ENCODE data around the gene PLIN5. TPM values are rescaled to one million over a fixed set of nuclear protein-coding genes. Genes with fewer than 3 reads are reported as not detected.

Gene PLIN5
- total RNA-seq, 1 donor from 2014 or later: 2.1 TPM

DNA sequence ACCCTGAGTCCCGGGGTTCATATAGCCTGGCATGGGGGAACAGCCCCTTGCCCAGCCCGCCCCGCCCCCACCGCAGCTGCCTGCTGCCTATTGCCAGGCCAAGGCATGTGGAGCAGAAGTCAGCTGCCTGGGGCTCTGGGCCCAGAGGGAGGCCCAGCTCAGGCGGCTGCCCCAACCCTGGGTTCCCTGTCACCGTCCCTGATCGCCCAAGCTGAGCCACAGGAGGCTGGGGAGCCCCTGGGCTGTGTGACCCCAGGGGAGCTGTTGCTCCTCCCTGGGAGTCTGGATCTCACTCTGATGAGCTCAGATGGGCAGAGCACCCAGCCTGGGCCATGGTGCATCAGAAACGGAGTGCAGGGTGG, 18.1 kb downstream of the PLIN5 start:
- H3K27ac ChIP-seq (ENCODE audit: low read depth, low read length): peak overlapping the region; percentile 99

DNA sequence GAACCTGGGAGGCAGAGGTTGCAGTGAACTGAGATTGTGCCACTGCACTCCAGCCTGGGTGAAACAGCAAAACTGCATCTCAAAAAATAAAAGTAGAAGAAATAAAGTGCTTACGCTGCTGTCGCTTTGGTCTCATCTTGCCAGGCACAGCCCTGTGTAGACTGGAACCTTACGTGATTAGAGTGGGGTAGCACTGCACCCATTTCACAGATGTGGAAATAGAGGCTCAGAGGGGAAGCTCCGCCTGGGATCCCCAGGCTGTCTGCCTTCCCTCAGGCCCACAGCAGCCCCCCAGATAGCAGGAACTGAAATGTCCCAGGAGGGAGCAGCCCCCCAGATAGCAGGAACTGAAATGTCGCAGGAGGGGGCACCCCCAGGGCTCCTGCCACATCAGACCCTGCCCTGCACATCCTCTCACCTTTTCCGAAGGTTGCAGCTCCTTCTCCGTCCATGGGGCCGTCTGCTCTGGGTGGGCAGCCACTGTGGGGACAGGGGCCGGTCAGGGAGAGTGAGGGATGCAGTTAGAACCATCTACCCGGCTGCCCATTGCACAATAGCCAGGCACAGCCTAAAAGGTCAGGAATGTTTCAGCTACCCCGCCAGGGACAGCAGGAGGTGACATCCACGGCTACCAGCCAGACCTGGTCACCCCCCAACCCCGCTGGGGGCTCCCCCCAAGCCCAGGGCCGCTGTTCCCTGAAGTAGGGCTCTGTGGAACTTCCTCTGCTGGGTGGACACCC, 18.7 kb downstream of the PLIN5 start:
- peak overlapping the region; percentile 99 for H3K27ac ChIP-seq (ENCODE audit: low read depth, low read length)
- peak overlapping the region; percentile 93 to 98 (median 98) for H3K9ac ChIP-seq (ENCODE audit: low read depth in 1 of 3, low read length in 3 of 3)
- peak overlapping the region; percentile 64 to 90 (median 90) for H3K4me3 ChIP-seq (ENCODE audit: low read length in 3 of 3)
- no peaks in the 10 kb centered on the region for H3K9me3 ChIP-seq (ENCODE audit: control insufficient read depth in 3 of 3, low read length in 3 of 3)
- peaks cover 15 to 38% (median 20%) of the 10 kb centered on the region in 3 donors for H3K36me3 ChIP-seq (ENCODE audit: control insufficient read depth in 3 of 3, insufficient read depth in 3 of 3, low read length in 3 of 3)
- H3K27me3 ChIP-seq (ENCODE audit: control insufficient read depth in 3 of 3, insufficient read depth in 3 of 3, low read length in 3 of 3): peaks cover 0 to 2% (median 0%) of the 10 kb centered on the region in 3 donors
- peaks cover 40 to 73% (median 57%) of the 10 kb centered on the region in 3 donors for H3K4me1 ChIP-seq (ENCODE audit: control insufficient read depth in 3 of 3, insufficient read depth in 3 of 3, low read length in 3 of 3)

More for the DNA sequence above, 18.1 kb downstream of the PLIN5 start:
- H3K36me3 ChIP-seq (ENCODE audit: control insufficient read depth in 3 of 3, insufficient read depth in 3 of 3, low read length in 3 of 3): peaks cover 14 to 38% (median 24%) of the 10 kb centered on the region in 3 donors
- H3K4me1 ChIP-seq (ENCODE audit: control insufficient read depth in 3 of 3, insufficient read depth in 3 of 3, low read length in 3 of 3): peaks cover 35 to 67% (median 52%) of the 10 kb centered on the region in 3 donors
- H3K9me3 ChIP-seq (ENCODE audit: control insufficient read depth in 3 of 3, low read length in 3 of 3): no peaks in the 10 kb centered on the region
- H3K27me3 ChIP-seq (ENCODE audit: control insufficient read depth in 3 of 3, insufficient read depth in 3 of 3, low read length in 3 of 3): peaks cover 0 to 2% (median 0%) of the 10 kb centered on the region in 3 donors
- H3K9ac ChIP-seq (ENCODE audit: low read depth in 1 of 3, low read length in 3 of 3): peak overlapping the region; percentile 93 to 98 (median 98)
- peak overlapping the region; percentile 87 to 90 (median 90) for H3K4me3 ChIP-seq (ENCODE audit: low read length in 3 of 3)

DNA sequence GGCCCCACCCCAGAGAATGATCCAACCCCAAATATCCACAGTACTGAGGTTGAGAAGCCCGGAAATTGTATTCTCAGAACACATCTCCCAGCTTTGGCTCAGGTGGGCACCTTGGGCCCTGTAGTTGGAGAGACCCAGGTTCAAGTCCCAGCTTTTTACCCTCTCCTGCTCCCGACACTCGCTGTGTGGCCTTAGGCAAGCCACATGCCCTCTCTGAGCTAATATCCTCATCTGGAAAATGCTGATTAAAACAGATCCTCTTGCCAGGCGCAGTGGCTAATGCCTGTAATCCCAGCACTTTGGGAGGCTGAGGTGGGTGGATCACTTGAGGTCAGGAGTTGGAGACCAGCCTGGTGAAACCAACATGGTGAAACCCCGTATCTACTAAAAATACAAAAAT, 19.3 kb downstream of the PLIN5 start:
- Histone ChIP-seq H3K27ac (ENCODE audit: low read depth, low read length) (peak overlapping the region; percentile 99), H3K4me1 (ENCODE audit: control insufficient read depth in 3 of 3, insufficient read depth in 3 of 3, low read length in 3 of 3) (peaks cover 43 to 79% (median 64%) of the 10 kb centered on the region in 3 donors), H3K9me3 (ENCODE audit: control insufficient read depth in 3 of 3, low read length in 3 of 3) (no peaks in the 10 kb centered on the region)

DNA sequence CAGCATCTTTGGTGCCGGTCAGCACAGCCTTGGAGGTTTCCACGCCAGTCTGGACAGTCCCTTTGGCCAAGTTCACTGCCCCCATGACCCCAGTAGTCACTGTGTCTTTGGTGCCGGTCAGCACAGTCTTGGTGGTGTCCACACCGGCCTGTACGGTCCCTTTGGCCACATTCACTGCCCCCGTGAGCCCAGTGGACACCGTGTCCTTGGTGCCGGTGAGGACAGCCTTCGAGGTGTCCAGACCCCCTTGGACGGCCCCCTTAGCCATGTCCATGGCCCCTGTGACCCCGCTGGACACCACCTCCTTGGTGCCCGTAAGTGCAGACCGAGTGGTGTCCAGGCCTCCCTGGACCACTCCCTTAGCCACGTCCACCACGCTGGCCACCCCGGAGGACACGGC, 21.8 kb downstream of the PLIN5 start:
- H3K4me3 ChIP-seq (ENCODE audit: low read length in 3 of 3): no peak overlapping the region
- H3K9ac ChIP-seq (ENCODE audit: low read depth in 1 of 3, low read length in 3 of 3): peak overlapping the region in 1 of 3 donors; percentile 64
- peaks cover 20 to 43% (median 21%) of the 10 kb centered on the region in 3 donors for H3K36me3 ChIP-seq (ENCODE audit: control insufficient read depth in 3 of 3, insufficient read depth in 3 of 3, low read length in 3 of 3)
- peaks cover 0 to 2% (median 0%) of the 10 kb centered on the region in 3 donors for H3K27me3 ChIP-seq (ENCODE audit: control insufficient read depth in 3 of 3, insufficient read depth in 3 of 3, low read length in 3 of 3)
- peaks cover 34 to 72% (median 60%) of the 10 kb centered on the region in 3 donors for H3K4me1 ChIP-seq (ENCODE audit: control insufficient read depth in 3 of 3, insufficient read depth in 3 of 3, low read length in 3 of 3)
- H3K27ac ChIP-seq (ENCODE audit: low read depth, low read length): peak overlapping the region; percentile 23
- H3K9me3 ChIP-seq (ENCODE audit: control insufficient read depth in 3 of 3, low read length in 3 of 3): no peaks in the 10 kb centered on the region

More for the DNA sequence above, 19.3 kb downstream of the PLIN5 start:
- H3K36me3 ChIP-seq (ENCODE audit: control insufficient read depth in 3 of 3, insufficient read depth in 3 of 3, low read length in 3 of 3): peaks cover 15 to 39% (median 20%) of the 10 kb centered on the region in 3 donors
- H3K4me3 ChIP-seq (ENCODE audit: low read length in 3 of 3): no peak overlapping the region
- peaks cover 0 to 2% (median 0%) of the 10 kb centered on the region in 3 donors for H3K27me3 ChIP-seq (ENCODE audit: control insufficient read depth in 3 of 3, insufficient read depth in 3 of 3, low read length in 3 of 3)
- H3K9ac ChIP-seq (ENCODE audit: low read depth in 1 of 3, low read length in 3 of 3): peak overlapping the region in 1 of 3 donors; percentile 98

DNA sequence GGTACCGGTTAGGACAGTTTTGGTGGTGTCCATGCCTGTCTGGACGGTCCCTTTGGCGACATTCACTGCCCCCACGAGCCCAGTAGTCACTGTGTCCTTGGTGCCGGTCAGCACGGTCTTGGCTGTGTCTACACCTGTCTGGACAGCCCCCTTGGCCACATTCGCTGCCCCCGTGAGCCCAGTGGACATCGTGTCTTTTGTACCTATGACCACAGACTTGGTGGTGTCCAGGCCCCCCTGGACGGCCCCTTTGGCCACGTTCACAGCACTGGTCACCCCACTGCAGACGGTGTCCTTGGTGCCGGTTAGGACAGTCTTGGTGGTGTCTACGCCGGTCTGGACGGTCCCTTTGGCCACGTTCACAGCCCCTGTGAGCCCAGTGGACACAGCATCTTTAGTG, 23.0 kb downstream of the PLIN5 start:
- peak overlapping the region in 2 of 3 donors; percentile 52 to 65 for H3K4me3 ChIP-seq (ENCODE audit: low read length in 3 of 3)

DNA sequence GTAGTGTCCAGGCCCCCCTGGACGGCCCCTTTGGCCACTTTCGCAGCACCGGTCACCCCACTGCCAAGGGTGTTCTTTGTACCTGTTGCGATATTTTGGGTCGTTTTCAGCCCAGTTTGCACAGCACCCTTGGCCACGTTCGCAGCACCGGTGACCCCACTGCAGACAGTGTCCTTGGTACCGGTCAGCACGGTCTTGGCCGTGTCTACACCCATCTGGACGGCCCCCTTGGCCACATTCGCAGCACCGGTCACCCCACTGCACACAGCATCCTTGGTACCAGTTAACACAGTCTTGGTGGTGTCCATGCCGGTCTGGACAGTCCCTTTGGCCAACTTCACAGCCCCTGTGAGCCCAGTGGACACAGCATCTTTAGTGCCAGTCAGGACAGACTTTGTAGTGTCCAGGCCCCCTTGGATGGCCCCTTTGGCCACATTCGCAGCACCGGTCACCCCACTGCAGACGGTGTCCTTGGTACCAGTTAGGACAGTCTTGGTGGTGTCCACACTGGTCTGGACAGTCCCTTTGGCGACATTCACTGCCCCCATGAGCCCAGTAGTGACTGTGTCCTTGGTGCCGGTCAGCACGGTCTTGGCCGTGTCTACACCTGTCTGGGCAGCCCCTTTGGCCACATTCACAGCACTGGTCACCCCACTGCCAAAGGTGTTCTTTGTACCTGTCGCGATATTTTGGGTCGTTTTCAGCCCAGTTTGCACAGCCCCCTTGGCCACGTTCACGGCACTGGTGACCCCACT, 23.5 kb downstream of the PLIN5 start:
- H3K4me3 ChIP-seq (ENCODE audit: low read length in 3 of 3): peak overlapping the region in 2 of 3 donors; percentile 52 to 65
- H3K27ac ChIP-seq (ENCODE audit: low read depth, low read length): no peak overlapping the region

More for the DNA sequence above, 23.0 kb downstream of the PLIN5 start:
- Histone ChIP-seq H3K9me3 (ENCODE audit: control insufficient read depth in 3 of 3, low read length in 3 of 3) (no peaks in the 10 kb centered on the region), H3K27ac (ENCODE audit: low read depth, low read length) (peak overlapping the region; percentile 25), H3K27me3 (ENCODE audit: control insufficient read depth in 3 of 3, insufficient read depth in 3 of 3, low read length in 3 of 3) (no peaks in the 10 kb centered on the region), H3K36me3 (ENCODE audit: control insufficient read depth in 3 of 3, insufficient read depth in 3 of 3, low read length in 3 of 3) (peaks cover 27 to 51% (median 30%) of the 10 kb centered on the region in 3 donors), H3K4me1 (ENCODE audit: control insufficient read depth in 3 of 3, insufficient read depth in 3 of 3, low read length in 3 of 3) (peaks cover 39 to 72% (median 62%) of the 10 kb centered on the region in 3 donors), H3K9ac (ENCODE audit: low read depth in 1 of 3, low read length in 3 of 3) (peak overlapping the region in 2 of 3 donors; percentile 20 to 69)

DNA sequence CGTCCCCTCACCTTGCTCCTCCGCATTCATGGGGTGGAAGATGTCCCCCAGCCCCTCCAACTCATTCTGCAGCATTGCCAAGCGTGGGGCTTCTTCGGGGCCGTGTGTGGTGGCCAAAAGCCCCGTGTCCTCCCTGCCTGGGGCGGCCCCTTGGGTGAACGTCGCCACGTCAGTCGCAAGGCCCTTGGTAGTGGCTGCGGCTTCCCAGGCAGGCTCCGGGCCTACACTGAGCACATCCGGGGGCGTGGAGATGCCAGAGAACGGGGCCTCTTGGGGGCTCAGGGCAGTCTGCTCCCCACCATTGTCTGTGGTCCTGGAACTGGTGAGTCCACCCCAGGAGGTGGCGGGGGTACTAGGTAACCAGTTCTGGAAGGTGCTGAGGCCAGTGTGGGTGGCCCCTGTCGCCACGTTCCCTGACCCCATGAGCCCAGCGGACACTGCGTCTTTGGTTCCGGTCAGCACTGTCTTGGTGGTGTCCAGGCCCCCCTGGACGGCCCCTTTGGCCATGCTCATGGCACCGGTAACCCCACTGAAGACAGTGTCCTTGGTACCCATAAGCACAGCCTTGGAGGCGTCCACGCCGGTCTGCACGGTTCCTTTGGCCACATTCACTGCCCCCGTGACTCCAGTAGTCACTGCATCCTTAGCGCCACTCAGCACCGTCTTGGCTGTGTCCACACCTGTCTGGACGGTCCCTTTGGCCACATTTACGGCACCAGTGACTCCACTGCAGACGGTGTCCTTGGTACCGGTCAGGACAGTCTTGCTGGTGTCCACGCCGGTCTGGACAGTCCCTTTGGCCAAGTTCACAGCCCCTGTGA, 24.4 kb downstream of the PLIN5 start:
- Histone ChIP-seq H3K36me3 (ENCODE audit: control insufficient read depth in 3 of 3, insufficient read depth in 3 of 3, low read length in 3 of 3) (peaks cover 37 to 61% (median 41%) of the 10 kb centered on the region in 3 donors), H3K9ac (ENCODE audit: low read depth in 1 of 3, low read length in 3 of 3) (peak overlapping the region in 1 of 3 donors; percentile 69), H3K27ac (ENCODE audit: low read depth, low read length) (no peak overlapping the region), H3K9me3 (ENCODE audit: control insufficient read depth in 3 of 3, low read length in 3 of 3) (no peaks in the 10 kb centered on the region), H3K4me3 (ENCODE audit: low read length in 3 of 3) (peak overlapping the region in 2 of 3 donors; percentile 1 to 49), H3K27me3 (ENCODE audit: control insufficient read depth in 3 of 3, insufficient read depth in 3 of 3, low read length in 3 of 3) (no peaks in the 10 kb centered on the region), H3K4me1 (ENCODE audit: control insufficient read depth in 3 of 3, insufficient read depth in 3 of 3, low read length in 3 of 3) (peaks cover 34 to 73% (median 57%) of the 10 kb centered on the region in 3 donors)

More for the DNA sequence above, 23.5 kb downstream of the PLIN5 start:
- Histone ChIP-seq H3K36me3 (ENCODE audit: control insufficient read depth in 3 of 3, insufficient read depth in 3 of 3, low read length in 3 of 3) (peaks cover 33 to 57% (median 36%) of the 10 kb centered on the region in 3 donors), H3K4me1 (ENCODE audit: control insufficient read depth in 3 of 3, insufficient read depth in 3 of 3, low read length in 3 of 3) (peaks cover 42 to 74% (median 62%) of the 10 kb centered on the region in 3 donors), H3K27me3 (ENCODE audit: control insufficient read depth in 3 of 3, insufficient read depth in 3 of 3, low read length in 3 of 3) (no peaks in the 10 kb centered on the region), H3K9ac (ENCODE audit: low read depth in 1 of 3, low read length in 3 of 3) (peak overlapping the region in 2 of 3 donors; percentile 20 to 69), H3K9me3 (ENCODE audit: control insufficient read depth in 3 of 3, low read length in 3 of 3) (no peaks in the 10 kb centered on the region)

DNA sequence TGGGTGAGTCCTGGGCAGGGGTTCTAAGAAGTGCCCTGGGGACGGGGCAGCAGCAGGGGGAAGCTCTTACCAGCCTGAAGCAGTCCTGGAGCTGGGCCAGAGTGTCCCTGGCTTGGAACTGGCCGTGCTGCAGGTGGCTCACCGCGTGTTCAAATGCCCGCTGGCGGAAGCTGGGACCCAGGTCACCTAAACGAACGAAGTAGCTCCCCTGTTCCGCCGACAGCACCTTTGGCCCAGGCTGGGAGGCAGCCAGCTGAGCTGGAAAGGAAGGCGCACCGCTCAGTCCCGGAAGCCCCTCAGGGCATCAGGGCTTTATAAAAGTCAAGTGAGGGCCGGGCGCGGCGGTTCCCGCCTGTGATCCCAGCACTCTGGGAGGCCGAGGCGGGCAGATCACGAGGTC, 26.3 kb downstream of the PLIN5 start:
- H3K4me1 ChIP-seq (ENCODE audit: control insufficient read depth in 3 of 3, insufficient read depth in 3 of 3, low read length in 3 of 3): peaks cover 41 to 84% (median 68%) of the 10 kb centered on the region in 3 donors
- no peaks in the 10 kb centered on the region for H3K27me3 ChIP-seq (ENCODE audit: control insufficient read depth in 3 of 3, insufficient read depth in 3 of 3, low read length in 3 of 3)
- peak overlapping the region in 1 of 3 donors; percentile 8 for H3K9ac ChIP-seq (ENCODE audit: low read depth in 1 of 3, low read length in 3 of 3)
- no peak overlapping the region for H3K4me3 ChIP-seq (ENCODE audit: low read length in 3 of 3)
- peaks cover 44 to 64% (median 51%) of the 10 kb centered on the region in 3 donors for H3K36me3 ChIP-seq (ENCODE audit: control insufficient read depth in 3 of 3, insufficient read depth in 3 of 3, low read length in 3 of 3)
- H3K27ac ChIP-seq (ENCODE audit: low read depth, low read length): no peak overlapping the region
- H3K9me3 ChIP-seq (ENCODE audit: control insufficient read depth in 3 of 3, low read length in 3 of 3): no peaks in the 10 kb centered on the region

DNA sequence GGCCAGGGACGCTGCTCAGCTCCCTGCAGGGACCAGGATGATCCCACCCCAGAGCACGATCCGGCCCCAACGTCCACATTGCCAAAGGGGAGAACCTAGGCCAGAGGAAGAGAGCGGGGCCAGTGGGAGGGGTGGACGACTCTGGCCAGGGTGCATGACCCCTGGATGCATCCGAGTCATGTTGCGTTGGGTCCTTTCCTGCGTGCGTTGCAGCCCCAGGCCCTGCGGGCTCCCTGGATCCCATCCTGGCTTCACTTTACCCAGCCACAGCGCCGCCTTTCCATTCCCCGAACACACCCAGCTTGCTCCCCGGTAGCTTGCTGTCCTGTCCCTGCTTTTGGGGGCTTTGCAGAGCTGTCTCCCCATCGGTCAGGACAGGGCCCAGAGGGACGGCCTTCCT, 27.2 kb downstream of the PLIN5 start:
- H3K27ac ChIP-seq (ENCODE audit: low read depth, low read length): no peak overlapping the region
- H3K4me1 ChIP-seq (ENCODE audit: control insufficient read depth in 3 of 3, insufficient read depth in 3 of 3, low read length in 3 of 3): peaks cover 33 to 80% (median 60%) of the 10 kb centered on the region in 3 donors

More for the DNA sequence above, 27.2 kb downstream of the PLIN5 start:
- Histone ChIP-seq H3K4me3 (ENCODE audit: low read length in 3 of 3) (no peak overlapping the region), H3K9ac (ENCODE audit: low read depth in 1 of 3, low read length in 3 of 3) (peak overlapping the region in 1 of 3 donors; percentile 25), H3K36me3 (ENCODE audit: control insufficient read depth in 3 of 3, insufficient read depth in 3 of 3, low read length in 3 of 3) (peaks cover 40 to 60% (median 51%) of the 10 kb centered on the region in 3 donors), H3K27me3 (ENCODE audit: control insufficient read depth in 3 of 3, insufficient read depth in 3 of 3, low read length in 3 of 3) (no peaks in the 10 kb centered on the region), H3K9me3 (ENCODE audit: control insufficient read depth in 3 of 3, low read length in 3 of 3) (no peaks in the 10 kb centered on the region)

All from skeletal muscle tissue (tissue), 4 donors.